AG04449 (cell line): ENCODE measurements around the gene RGS3.

Source experiments
- CTCF ChIA-PET: fragments of 350-600 bp; formaldehyde crosslinking; extraction: SDS; loops from one replicate; lab custom pipeline; 2021; ENCODE audit warnings: antibody characterized with exemption; lab: Yijun Ruan, JAX
- POLR2A ChIA-PET: fragments of 400-600, 350-600 bp; formaldehyde crosslinking; extraction: SDS; loops from one replicate; lab custom pipeline; 2020; ENCODE audit warnings: antibody characterized with exemption, inconsistent platforms; lab: Yijun Ruan, JAX
- DNase-seq: peaks from one replicate; pipeline ENCODE4 v3.0.0-alpha.2; 2010; ENCODE audit warnings: low read depth, low spot score
- H3K4me3 ChIP-seq: 2 replicates; pipeline ENCODE4 v1.5.1; 2011; ENCODE audit warnings: low read depth, mild to moderate bottlenecking, control low read depth, low read length
- TF ChIP-seq, protein P1 (sequence below): IDR thresholded peaks from one replicate; pipeline ENCODE4 v1.5.1; 2011; ENCODE audit warnings: mild to moderate bottlenecking, moderate library complexity, low read length, control low read depth, inconsistent platforms; ENCODE audit not compliant: insufficient read depth; ENCODE audit errors: missing control alignments

RGS3 gene

DNA sequence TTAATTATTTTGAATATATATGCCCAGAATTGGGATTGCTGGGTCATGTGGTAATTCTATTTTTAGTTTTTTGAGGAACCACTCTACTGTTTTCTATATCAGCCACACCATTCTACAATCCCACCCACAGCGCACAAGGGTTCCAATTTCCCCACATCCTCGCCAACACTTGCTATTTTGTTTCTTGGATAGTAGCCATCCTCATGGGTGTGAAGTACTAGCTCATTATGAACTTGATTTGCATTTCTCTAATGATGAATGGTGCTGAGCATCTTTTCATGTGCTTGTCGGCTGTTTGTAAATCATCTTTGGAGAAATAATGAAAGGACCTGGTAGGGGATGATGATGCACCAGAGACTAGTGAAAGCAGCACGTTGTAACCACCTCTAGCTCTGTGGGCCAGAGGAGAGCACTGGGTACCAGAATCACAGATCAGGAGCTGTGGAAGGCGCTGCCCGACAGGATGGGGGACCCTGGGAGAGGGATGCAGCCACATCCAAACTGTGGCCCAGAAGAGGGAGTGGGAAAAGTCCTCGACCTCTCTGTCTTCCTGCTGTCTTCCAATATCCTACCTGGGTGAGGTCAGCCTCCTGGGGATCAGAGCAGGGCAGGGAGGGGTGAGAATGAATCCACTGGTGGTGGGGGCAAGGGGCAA, 155.4 kb downstream of the RGS3 start:
- CTCF ChIA-PET, result interaction anchor here (0.8 to 1.6 kb wide), 7 partner anchors 10 to 218 kb away, joined by 3 to 5 read pairs (median 3); partner anchors contain the start of gene ALAD
- TF ChIP-seq, protein P1, sequence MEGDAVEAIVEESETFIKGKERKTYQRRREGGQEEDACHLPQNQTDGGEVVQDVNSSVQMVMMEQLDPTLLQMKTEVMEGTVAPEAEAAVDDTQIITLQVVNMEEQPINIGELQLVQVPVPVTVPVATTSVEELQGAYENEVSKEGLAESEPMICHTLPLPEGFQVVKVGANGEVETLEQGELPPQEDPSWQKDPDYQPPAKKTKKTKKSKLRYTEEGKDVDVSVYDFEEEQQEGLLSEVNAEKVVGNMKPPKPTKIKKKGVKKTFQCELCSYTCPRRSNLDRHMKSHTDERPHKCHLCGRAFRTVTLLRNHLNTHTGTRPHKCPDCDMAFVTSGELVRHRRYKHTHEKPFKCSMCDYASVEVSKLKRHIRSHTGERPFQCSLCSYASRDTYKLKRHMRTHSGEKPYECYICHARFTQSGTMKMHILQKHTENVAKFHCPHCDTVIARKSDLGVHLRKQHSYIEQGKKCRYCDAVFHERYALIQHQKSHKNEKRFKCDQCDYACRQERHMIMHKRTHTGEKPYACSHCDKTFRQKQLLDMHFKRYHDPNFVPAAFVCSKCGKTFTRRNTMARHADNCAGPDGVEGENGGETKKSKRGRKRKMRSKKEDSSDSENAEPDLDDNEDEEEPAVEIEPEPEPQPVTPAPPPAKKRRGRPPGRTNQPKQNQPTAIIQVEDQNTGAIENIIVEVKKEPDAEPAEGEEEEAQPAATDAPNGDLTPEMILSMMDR, result no peak
- H3K4me3 ChIP-seq, result no peak overlapping the region
- no peak for DNase-seq
- POLR2A ChIA-PET, result no interaction called here

DNA sequence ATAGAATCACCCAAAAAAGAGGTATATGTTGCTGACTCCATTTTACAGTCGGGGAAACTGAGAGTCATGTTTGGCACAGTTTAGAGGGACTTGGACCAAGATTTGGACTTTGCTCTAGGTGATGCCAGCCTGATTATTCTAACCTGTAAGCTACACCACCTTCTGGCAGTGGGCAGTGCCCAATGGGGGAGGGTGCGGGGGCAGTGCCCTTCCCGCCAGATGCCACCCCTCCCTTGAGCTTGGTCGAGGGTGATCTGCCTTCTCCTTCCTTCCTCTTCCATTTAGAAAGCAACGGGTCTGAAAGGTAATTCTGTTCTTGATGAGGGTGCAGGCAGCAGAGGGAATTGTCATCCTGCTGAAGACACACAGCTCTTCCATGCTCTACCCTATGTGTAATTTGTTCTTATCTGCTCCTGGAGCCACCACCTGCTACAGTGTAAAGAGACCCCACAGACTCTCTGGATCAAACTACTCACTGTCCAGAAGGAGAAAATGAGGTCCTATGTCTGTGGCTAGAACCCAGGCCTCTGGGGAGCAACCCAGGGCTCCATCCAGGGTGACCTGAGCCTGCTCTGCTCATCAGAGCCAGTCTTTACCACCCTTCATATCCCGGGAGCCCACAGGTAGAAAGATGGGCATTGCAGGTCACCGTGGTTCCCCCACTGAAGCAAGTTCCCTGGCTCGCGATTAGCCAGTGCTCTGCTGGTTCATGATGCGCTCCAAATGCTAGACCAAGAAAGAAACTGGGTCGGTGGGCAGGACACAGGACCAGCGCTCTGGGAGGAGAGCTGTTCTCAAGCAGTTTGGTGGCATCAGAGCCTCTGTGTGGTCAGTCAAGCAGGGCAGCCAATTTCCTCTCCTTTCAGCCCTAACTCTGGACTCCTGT, 156.2 kb downstream of the RGS3 start:
- no peak for DNase-seq
- no peak overlapping the region for H3K4me3 ChIP-seq
- POLR2A ChIA-PET, result interaction anchor here (1.6 to 2.4 kb wide), 4 partner anchors 15 to 56 kb away, joined by 5 to 12 read pairs (median 7); no protein-coding TSS in a partner anchor
- TF ChIP-seq, protein P1, result no peak
- CTCF ChIA-PET, result interaction anchor here (1.0 to 1.7 kb wide), 8 partner anchors 10 to 219 kb away, joined by 3 to 5 read pairs (median 4); partner anchors contain the start of gene ALAD

DNA sequence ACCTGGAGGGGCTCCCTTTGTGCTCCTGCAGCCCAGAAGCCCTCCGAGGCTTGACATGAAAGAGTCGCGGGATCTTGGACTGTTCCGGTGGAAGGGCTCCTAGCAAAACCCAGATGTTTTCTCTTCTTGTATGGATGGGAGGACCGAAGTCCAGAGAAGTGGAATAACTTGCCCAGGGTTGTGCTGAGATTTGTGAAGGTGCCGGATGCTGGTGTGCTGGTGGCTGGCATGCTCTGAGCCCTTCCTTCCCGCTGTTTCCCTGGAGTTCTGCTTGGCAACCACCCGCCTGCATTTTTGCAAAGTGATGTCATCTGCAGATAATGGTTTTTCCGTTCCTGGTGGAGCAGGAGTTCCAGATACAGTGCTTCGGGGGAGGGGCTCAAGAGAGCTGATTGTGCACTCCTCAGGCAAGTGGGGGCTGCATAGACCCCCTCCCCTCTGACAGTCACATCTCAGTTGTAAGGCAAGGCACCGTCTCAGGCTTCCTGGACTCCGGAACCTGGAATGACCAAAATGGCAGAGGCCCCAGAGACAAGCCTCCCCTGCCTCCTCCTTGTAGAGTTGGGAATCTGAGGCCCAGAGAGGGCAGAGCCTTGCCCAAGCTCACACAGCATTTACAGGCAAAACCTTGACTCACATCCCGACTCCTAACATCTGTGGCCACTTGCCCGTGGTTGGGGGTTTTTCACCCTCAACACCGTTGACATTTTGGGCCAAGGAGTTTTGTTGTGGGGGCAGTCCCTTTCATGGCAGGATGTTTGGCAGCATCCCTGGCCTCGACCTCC, 157.0 kb downstream of the RGS3 start:
- ChIA-PET POLR2A (interaction anchor here (0.9 to 3.0 kb wide), 7 partner anchors 12 to 55 kb away, joined by 3 to 27 read pairs (median 8); no protein-coding TSS in a partner anchor), CTCF (interaction anchor here (1.5 to 3.8 kb wide), 5 partner anchors 12 to 175 kb away, joined by 4 to 33 read pairs (median 4); no protein-coding TSS in a partner anchor)
- TF ChIP-seq, protein P1, result no peak
- peak overlapping the region; percentile 12 for H3K4me3 ChIP-seq
- no peak for DNase-seq

- TF ChIP-seq, protein P1, result no peak
- DNase-seq, result no peak
- CTCF ChIA-PET, result interaction anchor here (1.2 to 3.8 kb wide), 7 partner anchors 11 to 175 kb away, joined by 4 to 33 read pairs (median 4); no protein-coding TSS in a partner anchor
These were observed 157.8 kb downstream of the RGS3 start for GRCh38 chr9:113621309-113621791.

DNA sequence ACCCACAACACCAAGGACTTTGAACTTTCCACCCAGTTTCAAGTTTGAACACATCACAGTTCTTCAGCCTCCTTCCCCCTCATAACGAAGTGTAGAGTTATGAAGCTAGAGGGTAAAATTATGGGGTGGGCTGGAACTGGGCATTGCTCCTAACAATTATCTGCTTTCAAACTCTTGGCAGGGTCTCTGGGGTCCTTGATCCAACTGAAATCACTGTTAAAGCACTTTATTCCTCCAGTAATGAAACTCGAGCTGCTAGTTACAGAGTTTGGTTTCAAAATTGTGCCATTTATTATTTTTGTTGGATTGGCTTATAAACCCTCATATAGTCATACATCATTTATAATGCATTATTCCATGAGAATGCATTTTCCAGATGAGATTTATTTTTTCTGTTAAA, 158.5 kb downstream of the RGS3 start:
- CTCF ChIA-PET, result interaction anchor here (1.2 to 3.8 kb wide), 8 partner anchors 16 to 176 kb away, joined by 3 to 33 read pairs (median 4); no protein-coding TSS in a partner anchor
- POLR2A ChIA-PET, result interaction anchor here (1.9 to 3.0 kb wide), 5 partner anchors 10 to 28 kb away, joined by 5 to 27 read pairs (median 9); no protein-coding TSS in a partner anchor
- no peak for DNase-seq

More at GRCh38 chr9:113621309-113621791, 157.8 kb downstream of the RGS3 start:
- H3K4me3 ChIP-seq, result no peak overlapping the region
- POLR2A ChIA-PET, result interaction anchor here (0.9 to 3.0 kb wide), 7 partner anchors 11 to 54 kb away, joined by 3 to 27 read pairs (median 8); no protein-coding TSS in a partner anchor

More for the DNA sequence above, 158.5 kb downstream of the RGS3 start:
- TF ChIP-seq, protein P1, result no peak
- no peak overlapping the region for H3K4me3 ChIP-seq
